GM12878 (cell line): Measurements from ENCODE around the gene MMD. TPM values are rescaled to one million over a fixed set of nuclear protein-coding genes. Genes with fewer than 3 reads are reported as not detected.

Experiments
- CBX3 ChIP-seq: fragments of 200-600 bp; sonication (generic); IDR thresholded peaks from 2 replicates; pipeline ENCODE4 v1.6.1; 2016; ENCODE audit warnings: low read depth, borderline replicate concordance
- EGR1 ChIP-seq, 2 experiments: IDR thresholded peaks; 1 replicate in 1 of 2; 2 replicates in 1 of 2; pipeline ENCODE4 v1.6.1; 2011 to 2012; ENCODE audit warnings: low read depth in 2 of 2, low read length in 2 of 2, borderline replicate concordance in 1 of 2, mild to moderate bottlenecking in 1 of 2, moderate library complexity in 1 of 2
- HDAC2 ChIP-seq: fragments of 200-600 bp; sonication (generic); IDR thresholded peaks from 2 replicates; pipeline ENCODE4 v1.6.1; 2017
- IRF4 ChIP-seq: IDR thresholded peaks from 2 replicates; pipeline ENCODE4 v1.6.1; 2011; ENCODE audit warnings: low read depth, low read length
- NBN ChIP-seq: fragments of 450-650 bp; IDR thresholded peaks from 2 replicates; pipeline ENCODE4 v1.6.1; 2016
- NFYB ChIP-seq: IDR thresholded peaks from 2 replicates; pipeline ENCODE4 v1.6.1; 2011; ENCODE audit warnings: low read depth, mild to moderate bottlenecking, low read length, improper control_type of control experiment, moderate library complexity; ENCODE audit not compliant: insufficient read depth
- NR2F1 ChIP-seq: fragments of 450-650 bp; conservative IDR thresholded peaks from 2 replicates; pipeline ENCODE4 v1.6.1; 2017; ENCODE audit warnings: mild to moderate bottlenecking
- RELA ChIP-seq: fragments of 450-650 bp; IDR thresholded peaks from 2 replicates; pipeline ENCODE4 v1.8.0; 2014; ENCODE audit warnings: borderline replicate concordance; ENCODE audit not compliant: partially characterized antibody
- STAT3 ChIP-seq: IDR thresholded peaks from 2 replicates; pipeline ENCODE4 v1.6.1; 2011; ENCODE audit warnings: low read depth, low read length, improper control_type of control experiment
- ZZZ3 ChIP-seq: IDR thresholded peaks from 2 replicates; pipeline ENCODE4 v1.6.1; 2011; ENCODE audit warnings: low read depth; ENCODE audit not compliant: control insufficient read depth, insufficient read length
- polyA plus RNA-seq, 11 experiments: library from polyadenylated mRNA; depleted of rRNA in 4 of 11; unstranded in 6 of 11; stranded (reverse) in 5 of 11; fragments of >200 nt; fragmentation: Nextera tagmentation in 4 of 11; fragmentation: Illumina TruSeq in 1 of 11; extraction: Ambion mirVana in 4 of 11; extraction: Trizol in 1 of 11; gene quantifications; 1 replicate in 1 of 11; 2 replicates in 10 of 11; pipeline versions ENCODE4 v1.2.1 to v1.2.3, GENCODE V29; 2011 to 2016; ENCODE audit warnings: inconsistent platforms in 2 of 11, missing spikeins in 2 of 11, low read depth in 1 of 11
- total RNA-seq, 4 experiments: library from RNA; depleted of rRNA in 3 of 4; stranded (reverse); fragments of >200 nt in 3 of 4; fragmentation: Illumina TruSeq in 1 of 4; extraction: Trizol in 1 of 4; gene quantifications; 2 replicates each; pipeline versions ENCODE4 v1.2.1 to v1.2.3, GENCODE V29; 2013 to 2021
- TF ChIP-seq, protein P1 (sequence below): IDR thresholded peaks from 2 replicates; pipeline ENCODE4 v1.6.1; 2012; ENCODE audit warnings: low read depth, low read length, improper control_type of control experiment
- TF ChIP-seq, protein P2 (sequence below): fragments of 450-650 bp; IDR thresholded peaks from 2 replicates; pipeline ENCODE4 v1.6.1; 2014; ENCODE audit warnings: mild to moderate bottlenecking
- TF ChIP-seq, protein P3 (sequence below): IDR thresholded peaks from 2 replicates; pipeline ENCODE4 v1.6.1; 2012; ENCODE audit warnings: low read depth, low read length, improper control_type of control experiment
- TF ChIP-seq, protein P4 (sequence below): IDR thresholded peaks from 2 replicates; pipeline ENCODE4 v1.6.1; 2011; ENCODE audit warnings: borderline replicate concordance, low read depth, mild to moderate bottlenecking, moderate library complexity, mixed read lengths, low read length; ENCODE audit not compliant: insufficient read depth; ENCODE audit errors: extremely low read length
- TF ChIP-seq, protein P5 (sequence below): fragments of 450-650 bp; IDR thresholded peaks from 2 replicates; pipeline ENCODE4 v1.6.1; 2017; ENCODE audit warnings: mild to moderate bottlenecking, moderate library complexity
- TF ChIP-seq, protein P6 (sequence below): fragments of 450-650 bp; formaldehyde crosslinking; IDR thresholded peaks from 2 replicates; pipeline ENCODE4 v1.4.0; 2022; ENCODE audit warnings: mild to moderate bottlenecking, moderate library complexity

MMD gene
- total and polyA plus RNA-seq, 10 of the 15 experiments (the other 5 are each of a cell fraction or from before 2014, with no cell fraction given): 8.0 to 46.7 (median 22.3) TPM

DNA sequence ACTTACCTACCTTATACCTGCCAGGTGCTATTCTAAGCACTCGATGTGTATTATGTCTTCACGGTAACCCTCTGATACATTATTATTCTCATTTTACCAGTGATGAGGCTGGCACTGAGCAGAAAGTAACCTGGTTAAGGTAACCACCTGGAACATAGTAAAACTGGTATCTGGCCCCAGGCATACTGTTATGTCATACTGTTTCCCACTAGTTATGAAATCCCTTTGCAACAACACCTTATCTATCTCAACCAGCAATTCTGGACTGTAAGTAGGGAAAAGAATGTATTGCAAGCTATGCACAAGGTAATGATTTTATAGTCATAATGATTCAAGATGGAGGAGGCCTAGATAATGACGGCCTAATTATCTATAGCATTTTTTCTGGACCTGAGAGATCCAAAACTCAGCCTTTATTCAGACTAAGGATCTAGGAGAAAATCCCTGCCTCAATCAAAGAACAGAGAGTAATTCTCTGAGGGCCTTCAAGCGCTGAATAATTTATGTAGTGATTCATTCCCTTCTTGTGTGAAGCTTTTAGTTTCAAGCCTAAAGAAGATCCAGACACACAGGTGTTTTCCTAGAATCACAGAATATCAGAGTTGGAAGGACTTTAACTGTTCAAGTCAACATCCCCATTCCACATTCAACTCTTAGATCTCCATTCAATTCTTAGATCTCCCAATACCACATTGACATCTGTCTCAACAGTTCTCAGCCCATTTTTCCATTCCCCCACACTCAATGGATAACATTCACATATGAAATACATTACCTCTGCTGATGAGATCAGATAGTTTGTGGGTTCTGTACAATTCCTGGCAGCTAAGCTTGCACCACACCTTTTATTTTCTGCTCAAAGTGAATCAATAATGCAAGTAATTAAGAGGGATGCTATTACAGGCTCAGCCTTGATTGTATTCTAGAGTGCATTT lies 14.9 kb upstream of the MMD start (continued):
- TF ChIP-seq, protein P1, sequence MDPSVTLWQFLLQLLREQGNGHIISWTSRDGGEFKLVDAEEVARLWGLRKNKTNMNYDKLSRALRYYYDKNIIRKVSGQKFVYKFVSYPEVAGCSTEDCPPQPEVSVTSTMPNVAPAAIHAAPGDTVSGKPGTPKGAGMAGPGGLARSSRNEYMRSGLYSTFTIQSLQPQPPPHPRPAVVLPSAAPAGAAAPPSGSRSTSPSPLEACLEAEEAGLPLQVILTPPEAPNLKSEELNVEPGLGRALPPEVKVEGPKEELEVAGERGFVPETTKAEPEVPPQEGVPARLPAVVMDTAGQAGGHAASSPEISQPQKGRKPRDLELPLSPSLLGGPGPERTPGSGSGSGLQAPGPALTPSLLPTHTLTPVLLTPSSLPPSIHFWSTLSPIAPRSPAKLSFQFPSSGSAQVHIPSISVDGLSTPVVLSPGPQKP: no peak
- TF ChIP-seq, protein P2, sequence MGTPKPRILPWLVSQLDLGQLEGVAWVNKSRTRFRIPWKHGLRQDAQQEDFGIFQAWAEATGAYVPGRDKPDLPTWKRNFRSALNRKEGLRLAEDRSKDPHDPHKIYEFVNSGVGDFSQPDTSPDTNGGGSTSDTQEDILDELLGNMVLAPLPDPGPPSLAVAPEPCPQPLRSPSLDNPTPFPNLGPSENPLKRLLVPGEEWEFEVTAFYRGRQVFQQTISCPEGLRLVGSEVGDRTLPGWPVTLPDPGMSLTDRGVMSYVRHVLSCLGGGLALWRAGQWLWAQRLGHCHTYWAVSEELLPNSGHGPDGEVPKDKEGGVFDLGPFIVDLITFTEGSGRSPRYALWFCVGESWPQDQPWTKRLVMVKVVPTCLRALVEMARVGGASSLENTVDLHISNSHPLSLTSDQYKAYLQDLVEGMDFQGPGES: no peak
- TF ChIP-seq, protein P3, sequence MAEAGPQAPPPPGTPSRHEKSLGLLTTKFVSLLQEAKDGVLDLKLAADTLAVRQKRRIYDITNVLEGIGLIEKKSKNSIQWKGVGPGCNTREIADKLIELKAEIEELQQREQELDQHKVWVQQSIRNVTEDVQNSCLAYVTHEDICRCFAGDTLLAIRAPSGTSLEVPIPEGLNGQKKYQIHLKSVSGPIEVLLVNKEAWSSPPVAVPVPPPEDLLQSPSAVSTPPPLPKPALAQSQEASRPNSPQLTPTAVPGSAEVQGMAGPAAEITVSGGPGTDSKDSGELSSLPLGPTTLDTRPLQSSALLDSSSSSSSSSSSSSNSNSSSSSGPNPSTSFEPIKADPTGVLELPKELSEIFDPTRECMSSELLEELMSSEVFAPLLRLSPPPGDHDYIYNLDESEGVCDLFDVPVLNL: no peak
- no peak for TF ChIP-seq CBX3
- TF ChIP-seq STAT3: no peak
- TF ChIP-seq, protein P4, sequence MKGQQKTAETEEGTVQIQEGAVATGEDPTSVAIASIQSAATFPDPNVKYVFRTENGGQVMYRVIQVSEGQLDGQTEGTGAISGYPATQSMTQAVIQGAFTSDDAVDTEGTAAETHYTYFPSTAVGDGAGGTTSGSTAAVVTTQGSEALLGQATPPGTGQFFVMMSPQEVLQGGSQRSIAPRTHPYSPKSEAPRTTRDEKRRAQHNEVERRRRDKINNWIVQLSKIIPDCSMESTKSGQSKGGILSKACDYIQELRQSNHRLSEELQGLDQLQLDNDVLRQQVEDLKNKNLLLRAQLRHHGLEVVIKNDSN: no peak
- no peak for TF ChIP-seq RELA
- TF ChIP-seq, protein P5, sequence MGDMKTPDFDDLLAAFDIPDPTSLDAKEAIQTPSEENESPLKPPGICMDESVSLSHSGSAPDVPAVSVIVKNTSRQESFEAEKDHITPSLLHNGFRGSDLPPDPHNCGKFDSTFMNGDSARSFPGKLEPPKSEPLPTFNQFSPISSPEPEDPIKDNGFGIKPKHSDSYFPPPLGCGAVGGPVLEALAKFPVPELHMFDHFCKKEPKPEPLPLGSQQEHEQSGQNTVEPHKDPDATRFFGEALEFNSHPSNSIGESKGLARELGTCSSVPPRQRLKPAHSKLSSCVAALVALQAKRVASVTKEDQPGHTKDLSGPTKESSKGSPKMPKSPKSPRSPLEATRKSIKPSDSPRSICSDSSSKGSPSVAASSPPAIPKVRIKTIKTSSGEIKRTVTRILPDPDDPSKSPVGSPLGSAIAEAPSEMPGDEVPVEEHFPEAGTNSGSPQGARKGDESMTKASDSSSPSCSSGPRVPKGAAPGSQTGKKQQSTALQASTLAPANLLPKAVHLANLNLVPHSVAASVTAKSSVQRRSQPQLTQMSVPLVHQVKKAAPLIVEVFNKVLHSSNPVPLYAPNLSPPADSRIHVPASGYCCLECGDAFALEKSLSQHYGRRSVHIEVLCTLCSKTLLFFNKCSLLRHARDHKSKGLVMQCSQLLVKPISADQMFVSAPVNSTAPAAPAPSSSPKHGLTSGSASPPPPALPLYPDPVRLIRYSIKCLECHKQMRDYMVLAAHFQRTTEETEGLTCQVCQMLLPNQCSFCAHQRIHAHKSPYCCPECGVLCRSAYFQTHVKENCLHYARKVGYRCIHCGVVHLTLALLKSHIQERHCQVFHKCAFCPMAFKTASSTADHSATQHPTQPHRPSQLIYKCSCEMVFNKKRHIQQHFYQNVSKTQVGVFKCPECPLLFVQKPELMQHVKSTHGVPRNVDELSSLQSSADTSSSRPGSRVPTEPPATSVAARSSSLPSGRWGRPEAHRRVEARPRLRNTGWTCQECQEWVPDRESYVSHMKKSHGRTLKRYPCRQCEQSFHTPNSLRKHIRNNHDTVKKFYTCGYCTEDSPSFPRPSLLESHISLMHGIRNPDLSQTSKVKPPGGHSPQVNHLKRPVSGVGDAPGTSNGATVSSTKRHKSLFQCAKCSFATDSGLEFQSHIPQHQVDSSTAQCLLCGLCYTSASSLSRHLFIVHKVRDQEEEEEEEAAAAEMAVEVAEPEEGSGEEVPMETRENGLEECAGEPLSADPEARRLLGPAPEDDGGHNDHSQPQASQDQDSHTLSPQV: peak; percentile 86; the same call in 1 of the 2 replicates
- TF ChIP-seq, protein P6, sequence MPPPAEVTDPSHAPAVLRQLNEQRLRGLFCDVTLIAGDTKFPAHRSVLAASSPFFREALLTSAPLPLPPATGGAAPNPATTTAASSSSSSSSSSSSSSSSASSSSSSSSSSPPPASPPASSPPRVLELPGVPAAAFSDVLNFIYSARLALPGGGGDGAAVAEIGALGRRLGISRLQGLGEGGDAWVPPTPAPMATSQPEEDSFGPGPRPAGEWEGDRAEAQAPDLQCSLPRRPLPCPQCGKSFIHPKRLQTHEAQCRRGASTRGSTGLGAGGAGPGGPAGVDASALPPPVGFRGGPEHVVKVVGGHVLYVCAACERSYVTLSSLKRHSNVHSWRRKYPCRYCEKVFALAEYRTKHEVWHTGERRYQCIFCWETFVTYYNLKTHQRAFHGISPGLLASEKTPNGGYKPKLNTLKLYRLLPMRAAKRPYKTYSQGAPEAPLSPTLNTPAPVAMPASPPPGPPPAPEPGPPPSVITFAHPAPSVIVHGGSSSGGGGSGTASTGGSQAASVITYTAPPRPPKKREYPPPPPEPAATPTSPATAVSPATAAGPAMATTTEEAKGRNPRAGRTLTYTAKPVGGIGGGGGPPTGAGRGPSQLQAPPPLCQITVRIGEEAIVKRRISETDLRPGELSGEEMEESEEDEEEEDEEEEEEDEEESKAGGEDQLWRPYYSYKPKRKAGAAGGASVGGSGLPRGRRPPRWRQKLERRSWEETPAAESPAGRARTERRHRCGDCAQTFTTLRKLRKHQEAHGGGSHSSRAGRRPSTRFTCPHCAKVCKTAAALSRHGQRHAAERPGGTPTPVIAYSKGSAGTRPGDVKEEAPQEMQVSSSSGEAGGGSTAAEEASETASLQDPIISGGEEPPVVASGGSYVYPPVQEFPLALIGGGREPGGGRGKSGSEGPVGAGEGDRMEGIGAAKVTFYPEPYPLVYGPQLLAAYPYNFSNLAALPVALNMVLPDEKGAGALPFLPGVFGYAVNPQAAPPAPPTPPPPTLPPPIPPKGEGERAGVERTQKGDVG (CRISPR knock-in tag): no peak
- no peak; the same call in 1 of the 2 replicates for TF ChIP-seq NFYB
- no peak for TF ChIP-seq NBN
- no peak for TF ChIP-seq HDAC2
- TF ChIP-seq IRF4: 0 out of 2 replicates have a peak, but pooled peaks have one; percentile 25
- no peak for TF ChIP-seq EGR1 (IDR thresholded peaks at IDR 0.05; ENCODE audit: borderline replicate concordance in 1 of 2, low read depth in 2 of 2, low read length in 2 of 2)
- TF ChIP-seq ZZZ3: no peak
- TF ChIP-seq NR2F1: no peak
